CD4-positive, alpha-beta memory T cell (primary cell): ENCODE results near the gene CD4. TPM values are rescaled to one million over a fixed set of nuclear protein-coding genes. Genes with fewer than 3 reads are reported as not detected.

ENCODE experiments used
- CTCF ChIA-PET: fragments of 350-600 bp; sonication (Branson Sonifier 250); formaldehyde crosslinking; loops from one replicate; lab custom pipeline; 2021; ENCODE audit warnings: inconsistent platforms; ENCODE audit not compliant: partially characterized antibody; lab: Charles Lee
- POLR2A ChIA-PET: fragments of 350-600 bp; sonication (Branson Sonifier 250); formaldehyde crosslinking; loops from one replicate; lab custom pipeline; 2021; ENCODE audit not compliant: partially characterized antibody; lab: Charles Lee
- DNase-seq, 5 donors: peaks; one replicate each; pipeline versions ENCODE4 v3.0.0 to v3.0.0-alpha.2; 2020 to 2022; ENCODE audit warnings: mixed read lengths in 1 of 5
- H3K27ac ChIP-seq: one replicate; pipeline ENCODE4 v1.7.0; 2013; ENCODE audit warnings: low read depth, low read length
- H3K27me3 ChIP-seq: 2 replicates; pipeline ENCODE4 v1.7.0; 2013; ENCODE audit warnings: mild to moderate bottlenecking, low read length, moderate library complexity; ENCODE audit not compliant: insufficient read depth
- H3K36me3 ChIP-seq: 2 replicates; pipeline ENCODE4 v1.7.0; 2013; ENCODE audit warnings: mild to moderate bottlenecking, low read length, moderate library complexity; ENCODE audit not compliant: insufficient read depth
- H3K4me1 ChIP-seq: 2 replicates; pipeline ENCODE4 v1.7.0; 2013; ENCODE audit warnings: mild to moderate bottlenecking, low read length, moderate library complexity; ENCODE audit not compliant: insufficient read depth
- H3K4me3 ChIP-seq, 2 donors: one replicate each; pipeline ENCODE4 v1.7.0; 2013; ENCODE audit warnings: low read length in 2 of 2, mild to moderate bottlenecking in 1 of 2
- H3K9me3 ChIP-seq, 2 donors: one replicate each; pipeline ENCODE4 v1.7.0; 2013; ENCODE audit warnings: low read length in 2 of 2, control low read depth in 1 of 2; ENCODE audit not compliant: control insufficient read depth in 1 of 2
- H3K27ac Mint-ChIP-seq, 7 donors: one replicate each; pipeline ENCODE4 v1.8.0; 2020 to 2021; ENCODE audit warnings: mixed read lengths in 7 of 7, mild to moderate bottlenecking in 6 of 7, inconsistent platforms in 3 of 7, moderate library complexity in 3 of 7
- H3K27me3 Mint-ChIP-seq, 2 donors: one replicate each; pipeline ENCODE4 v1.8.0; 2020 to 2021; ENCODE audit warnings: mixed read lengths in 2 of 2
- H3K36me3 Mint-ChIP-seq, 2 donors: one replicate each; pipeline ENCODE4 v1.8.0; 2020 to 2021; ENCODE audit warnings: mixed read lengths in 2 of 2, inconsistent platforms in 1 of 2, mild to moderate bottlenecking in 1 of 2
- H3K4me1 Mint-ChIP-seq, 4 donors: one replicate each; pipeline ENCODE4 v1.8.0; 2020 to 2021; ENCODE audit warnings: mixed read lengths in 4 of 4, mild to moderate bottlenecking in 1 of 4
- H3K4me3 Mint-ChIP-seq, 8 donors: one replicate each; pipeline ENCODE4 v1.8.0; 2020 to 2021; ENCODE audit warnings: mixed read lengths in 8 of 8, mild to moderate bottlenecking in 7 of 8, moderate library complexity in 6 of 8, inconsistent platforms in 3 of 8
- H3K9me3 Mint-ChIP-seq, 8 donors: one replicate each; pipeline ENCODE4 v1.8.0; 2020 to 2021; ENCODE audit warnings: mixed read lengths in 8 of 8, mild to moderate bottlenecking in 5 of 8, inconsistent platforms in 3 of 8, moderate library complexity in 1 of 8
- intact Hi-C: fragments of 100-400 bp; cut with micrococcal nuclease; formaldehyde crosslinking; loops from one replicate; pipeline ENCODE4 v1.15.1; 2023
- polyA plus RNA-seq, 2 donors: library from polyadenylated mRNA; unstranded; fragments of 300-500 nt; fragmentation: Illumina TruSeq; gene quantifications; one replicate each; pipeline ENCODE4 v1.2.3, GENCODE V29; 2021
- total RNA-seq, 2 experiments: library from RNA; stranded (reverse); gene quantifications; one replicate each; pipeline ENCODE4 v1.2.3, GENCODE V29; 2021

The CD4 gene
- total and polyA plus RNA-seq, 4 experiments from 2014 or later, result 251 to 456 (median 288) TPM

DNA sequence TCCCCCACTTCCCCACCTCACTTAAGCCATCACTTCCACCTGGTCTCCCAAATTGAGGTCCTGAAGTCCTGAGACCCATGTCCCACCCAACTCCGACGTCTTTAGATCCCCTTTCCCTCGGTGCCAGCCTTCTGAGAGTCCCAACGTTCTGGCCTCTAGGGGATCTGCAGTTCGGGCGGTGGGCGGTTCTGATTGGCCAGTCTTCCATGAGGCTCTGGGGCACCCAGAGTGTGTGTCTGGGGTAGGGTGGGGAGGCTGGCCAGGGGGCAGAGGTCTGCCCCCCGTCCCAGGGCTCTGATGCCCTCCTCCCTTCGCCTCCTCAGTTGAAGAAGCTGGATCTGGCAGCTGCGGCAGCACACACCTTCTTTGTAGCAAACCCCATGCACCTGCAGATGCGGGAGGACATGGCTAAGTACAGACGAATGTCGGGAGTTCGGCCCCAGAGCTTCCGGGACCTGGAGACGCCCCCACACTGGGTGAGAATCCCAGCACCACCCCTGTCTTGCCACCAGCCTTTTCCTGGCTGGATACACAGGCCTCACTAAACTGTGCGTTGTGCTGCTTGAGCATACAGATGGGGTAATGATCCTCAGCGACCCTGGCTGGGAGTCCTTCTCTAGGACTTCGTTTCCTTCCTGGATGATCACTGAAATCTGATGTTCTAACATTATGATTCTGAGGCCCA, 40.4 kb downstream of the CD4 start:
- Mint-ChIP-seq H3K4me1 (peaks cover 9 to 35% (median 18%) of the 10 kb centered on the region in 4 donors), H3K27me3 (peaks cover 8 to 27% of the 10 kb centered on the region in 2 donors)
- H3K4me3 ChIP-seq, result peak overlapping the region; percentile 57 to 58

DNA sequence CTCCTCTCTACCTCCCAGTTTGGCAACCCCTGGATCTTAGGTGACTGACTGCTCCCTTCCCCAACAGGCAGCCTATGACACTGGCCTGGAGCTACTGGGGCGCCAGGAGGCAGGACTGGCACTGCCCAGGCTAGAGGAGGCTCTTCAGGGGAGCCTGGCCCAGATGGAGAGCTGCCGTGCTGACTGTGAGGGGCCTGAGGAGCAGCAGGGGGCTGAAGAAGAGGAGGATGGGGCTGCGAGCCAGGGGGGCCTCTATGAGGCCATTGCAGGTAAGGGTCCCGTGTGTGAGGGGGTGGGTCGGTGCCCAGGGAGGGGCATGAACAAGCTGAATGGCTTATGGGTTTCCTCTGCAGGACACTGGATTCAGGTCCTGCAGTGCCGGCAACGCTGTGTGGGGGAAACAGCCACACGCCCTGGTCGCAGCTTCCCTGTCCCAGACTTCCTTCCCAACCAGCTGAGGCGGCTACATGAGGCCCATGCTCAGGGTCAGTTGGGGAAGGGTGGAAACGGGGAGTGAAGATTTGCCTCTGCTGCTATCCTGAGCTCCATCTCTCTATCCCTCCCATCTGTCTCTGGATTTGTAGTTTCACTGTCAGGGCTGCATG, 41.1 kb downstream of the CD4 start:
- H3K27me3 ChIP-seq, result peaks cover 10% of the 10 kb centered on the region
- Mint-ChIP-seq H3K9me3 (no peaks in the 10 kb centered on the region), H3K27ac (peak overlapping the region in 1 of 7 donors; percentile 66), H3K27me3 (peaks cover 8 to 20% of the 10 kb centered on the region in 2 donors), H3K36me3 (no peaks in the 10 kb centered on the region), H3K4me3 (peak overlapping the region in 7 of 8 donors; percentile 25 to 63 (median 48)), H3K4me1 (peaks cover 10 to 28% (median 17%) of the 10 kb centered on the region in 4 donors)
- no peaks in the 10 kb centered on the region for H3K36me3 ChIP-seq
- intact Hi-C loops, result no loop called here
- no peak overlapping the region for H3K27ac ChIP-seq
- ChIA-PET POLR2A (interaction anchor here (0.8 to 3.6 kb wide), 5 partner anchors 10 to 107 kb away, joined by 3 to 19 read pairs (median 10); partner anchors contain the start of genes CD4, CDCA3, COPS7A and GNB3), CTCF (interaction anchor here (0.6 to 18.9 kb wide), 8 partner anchors 8 to 202 kb away, joined by 3 to 303 read pairs (median 7); partner anchors contain the start of genes CD4, LAG3, MLF2 and PTMS)
- no peaks in the 10 kb centered on the region for H3K9me3 ChIP-seq
- DNase-seq, result no peak
- H3K4me3 ChIP-seq, result no peak overlapping the region
- peaks cover 26% of the 10 kb centered on the region for H3K4me1 ChIP-seq

More for the DNA sequence above, 40.4 kb downstream of the CD4 start:
- Histone ChIP-seq H3K9me3 (no peaks in the 10 kb centered on the region), H3K36me3 (no peaks in the 10 kb centered on the region), H3K27me3 (peaks cover 10% of the 10 kb centered on the region), H3K4me1 (peaks cover 28% of the 10 kb centered on the region), H3K27ac (no peak overlapping the region)
- POLR2A ChIA-PET, result interaction anchor here (0.8 to 3.6 kb wide), 14 partner anchors 10 to 114 kb away, joined by 3 to 26 read pairs (median 8); partner anchors contain the start of genes C12orf57, CD4, CDCA3 and COPS7A
- Mint-ChIP-seq H3K4me3 (peak overlapping the region; percentile 86 to 92 (median 90)), H3K9me3 (no peaks in the 10 kb centered on the region), H3K27ac (peak overlapping the region in 6 of 7 donors; percentile 57 to 89 (median 81)), H3K36me3 (no peaks in the 10 kb centered on the region)
- CTCF ChIA-PET, result interaction anchor here (0.6 to 18.9 kb wide), 9 partner anchors 9 to 106 kb away, joined by 3 to 303 read pairs (median 9); partner anchors contain the start of genes CD4, COPS7A, LAG3 and MLF2
- DNase-seq, result no peak
- intact Hi-C loops, result loop anchor here (5.0 to 10.0 kb wide), 2 partner anchors 142 to 265 kb away; partner anchors contain the start of genes NOP2 and ZNF384

DNA sequence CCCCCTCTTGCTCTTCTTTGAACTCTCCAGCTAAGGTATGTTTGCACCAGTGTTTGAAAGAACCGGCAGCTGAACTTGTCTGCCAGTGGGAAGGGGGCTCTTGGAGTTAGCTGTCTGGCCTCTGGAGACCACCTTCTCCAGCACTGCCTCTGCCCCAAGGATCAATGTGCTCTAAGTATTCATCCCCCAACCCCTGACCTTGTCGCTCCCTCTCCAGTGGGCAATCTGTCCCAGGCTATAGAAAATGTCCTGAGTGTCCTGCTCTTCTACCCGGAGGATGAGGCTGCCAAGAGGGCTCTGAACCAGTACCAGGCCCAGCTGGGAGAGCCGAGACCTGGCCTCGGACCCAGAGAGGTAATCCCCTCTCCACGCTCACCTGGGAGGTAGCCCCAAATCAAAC, 41.7 kb downstream of the CD4 start:
- Histone ChIP-seq H3K27ac (no peak overlapping the region), H3K36me3 (no peaks in the 10 kb centered on the region), H3K4me3 (no peak overlapping the region), H3K4me1 (peaks cover 24% of the 10 kb centered on the region), H3K27me3 (peaks cover 10% of the 10 kb centered on the region), H3K9me3 (no peaks in the 10 kb centered on the region)
- no peak for DNase-seq
- Mint-ChIP-seq H3K4me1 (peaks cover 8 to 23% (median 16%) of the 10 kb centered on the region in 4 donors), H3K4me3 (peak overlapping the region in 3 of 8 donors; percentile 29 to 48 (median 47)), H3K36me3 (no peaks in the 10 kb centered on the region), H3K27ac (peak overlapping the region in 1 of 7 donors; percentile 50), H3K9me3 (no peaks in the 10 kb centered on the region), H3K27me3 (peaks cover 6 to 14% of the 10 kb centered on the region in 2 donors)
- CTCF ChIA-PET, result interaction anchor here (1.2 to 18.9 kb wide), 6 partner anchors 8 to 78 kb away, joined by 4 to 303 read pairs (median 32); partner anchors contain the start of genes CD4, GPR162, LAG3 and MLF2
- intact Hi-C loops, result no loop called here
- POLR2A ChIA-PET, result no interaction called here

- Mint-ChIP-seq H3K27ac (peak overlapping the region in 2 of 7 donors; percentile 36 to 50), H3K4me3 (peak overlapping the region in 1 of 8 donors; percentile 43), H3K4me1 (peaks cover 8 to 23% (median 16%) of the 10 kb centered on the region in 4 donors), H3K27me3 (peaks cover 5 to 14% of the 10 kb centered on the region in 2 donors), H3K36me3 (no peaks in the 10 kb centered on the region), H3K9me3 (no peaks in the 10 kb centered on the region)
- no peak overlapping the region for H3K4me3 ChIP-seq
- ChIA-PET CTCF (interaction anchor here (1.2 to 18.9 kb wide), 8 partner anchors 7 to 212 kb away, joined by 3 to 303 read pairs (median 7); partner anchors contain the start of genes CD4, GPR162, LAG3 and MLF2), POLR2A (no interaction called here)
- no peak for DNase-seq
- peaks cover 27% of the 10 kb centered on the region for H3K4me1 ChIP-seq
- no peak overlapping the region for H3K27ac ChIP-seq
- no peaks in the 10 kb centered on the region for H3K36me3 ChIP-seq
- H3K9me3 ChIP-seq, result no peaks in the 10 kb centered on the region
- H3K27me3 ChIP-seq, result peaks cover 10% of the 10 kb centered on the region
- intact Hi-C loops, result no loop called here
Observed at GRCh38 chr12:6831450-6831995, 42.2 kb downstream of the CD4 start.

DNA sequence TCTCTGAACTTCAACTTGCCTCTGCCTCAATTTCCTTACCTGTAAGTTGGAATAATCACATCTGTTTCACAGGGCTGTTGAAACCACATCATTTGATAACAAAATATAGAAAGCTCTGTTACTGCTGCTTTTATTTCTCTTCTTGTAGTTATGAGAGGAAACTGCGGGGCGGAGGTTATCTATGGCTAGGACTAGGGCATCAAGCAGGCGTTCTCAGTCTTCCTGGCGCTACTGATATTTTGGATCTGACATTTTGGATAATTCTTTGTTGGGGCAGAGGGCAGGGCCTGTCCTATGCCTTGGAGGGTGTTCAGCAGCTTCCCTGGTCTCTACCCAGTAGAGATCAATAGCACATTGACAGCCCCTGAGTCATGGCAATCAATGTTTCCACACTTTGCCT, 42.8 kb downstream of the CD4 start:
- H3K36me3 ChIP-seq, result no peaks in the 10 kb centered on the region
- Mint-ChIP-seq H3K27ac (no peak overlapping the region), H3K27me3 (peaks cover 3 to 14% of the 10 kb centered on the region in 2 donors), H3K9me3 (no peaks in the 10 kb centered on the region), H3K4me3 (peak overlapping the region in 1 of 8 donors; percentile 43), H3K36me3 (no peaks in the 10 kb centered on the region), H3K4me1 (peaks cover 8 to 23% (median 15%) of the 10 kb centered on the region in 4 donors)
- no peak overlapping the region for H3K27ac ChIP-seq
- H3K27me3 ChIP-seq, result peaks cover 10% of the 10 kb centered on the region
- ChIA-PET CTCF (interaction anchor here (1.0 to 18.9 kb wide), 8 partner anchors 9 to 213 kb away, joined by 3 to 303 read pairs (median 6); partner anchors contain the start of genes CD4, GPR162, LAG3 and MLF2), POLR2A (interaction anchor here (1.3 kb wide), 1 partner anchor 69 kb away, joined by 3 read pairs; no protein-coding TSS in a partner anchor)
- peaks cover 25% of the 10 kb centered on the region for H3K4me1 ChIP-seq
- no peaks in the 10 kb centered on the region for H3K9me3 ChIP-seq
- intact Hi-C loops, result no loop called here
- no peak for DNase-seq
- H3K4me3 ChIP-seq, result no peak overlapping the region

DNA sequence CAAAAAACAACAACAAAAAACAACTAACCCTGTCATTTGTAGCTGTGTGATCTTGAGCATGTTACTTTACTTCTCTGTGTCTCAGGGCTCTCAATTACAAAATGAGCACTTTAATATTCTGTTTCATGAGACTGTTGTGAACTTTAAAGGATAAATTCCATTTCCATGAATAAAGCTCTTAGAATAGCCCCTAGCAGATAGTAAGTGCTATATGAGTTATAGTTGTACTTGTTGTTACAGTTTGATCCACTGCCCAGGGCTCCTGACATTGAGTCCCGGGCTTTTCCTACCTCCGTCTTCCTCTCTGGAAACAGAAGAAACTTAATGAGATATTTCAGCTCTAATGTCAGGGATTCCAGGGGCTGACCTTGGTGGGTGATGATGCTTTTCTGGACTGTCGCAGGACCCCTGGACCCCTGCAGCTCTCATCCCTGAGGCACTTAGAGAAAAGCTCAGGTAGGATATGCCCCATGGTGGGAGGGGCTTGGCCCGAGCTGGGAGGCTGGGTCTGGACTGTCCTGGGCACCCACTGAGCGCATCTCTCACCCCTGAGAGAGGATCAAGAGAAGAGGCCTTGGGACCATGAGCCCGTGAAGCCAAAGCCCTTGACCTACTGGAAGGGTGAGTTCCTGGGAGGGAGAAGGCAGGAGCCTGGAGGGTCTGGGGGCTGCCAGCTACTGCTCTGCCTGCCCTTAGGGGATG, 44.0 kb downstream of the CD4 start:
- DNase-seq, result no peak
- peaks cover 1 to 8% of the 10 kb centered on the region in 2 donors for H3K27me3 Mint-ChIP-seq
- H3K27me3 ChIP-seq, result peaks cover 8% of the 10 kb centered on the region
- no peak overlapping the region for H3K27ac Mint-ChIP-seq
- no peak overlapping the region for H3K4me3 ChIP-seq
- no peaks in the 10 kb centered on the region for H3K36me3 ChIP-seq
- ChIA-PET POLR2A (interaction anchor here (1.2 to 1.8 kb wide), 3 partner anchors 10 to 70 kb away, joined by 3 to 7 read pairs (median 5); partner anchors contain the start of genes CDCA3 and USP5), CTCF (interaction anchor here (1.0 to 18.9 kb wide), 12 partner anchors 9 to 353 kb away, joined by 3 to 303 read pairs (median 7); partner anchors contain the start of genes CD4, CDCA3, GPR162 and LAG3)
- H3K9me3 Mint-ChIP-seq, result no peaks in the 10 kb centered on the region
- no peak overlapping the region for H3K27ac ChIP-seq
- intact Hi-C loops, result no loop called here
- no peaks in the 10 kb centered on the region for H3K9me3 ChIP-seq
- peak overlapping the region in 1 of 8 donors; percentile 25 for H3K4me3 Mint-ChIP-seq
- no peaks in the 10 kb centered on the region for H3K36me3 Mint-ChIP-seq
- peaks cover 2 to 12% (median 7%) of the 10 kb centered on the region in 4 donors for H3K4me1 Mint-ChIP-seq
- peaks cover 16% of the 10 kb centered on the region for H3K4me1 ChIP-seq
